Activated T-helper 17 cell treated with anti-CD3 and anti-CD28 coated beads, Interleukin-2, amount 50 U/mL, for 72 hours (primary cell): ENCODE results near the gene SLC25A1. TPM values are rescaled to one million over a fixed set of nuclear protein-coding genes. Genes with fewer than 3 reads are reported as not detected.
"Not testable (repeated sequence)": the region's sequence is repeated elsewhere in the genome, so short reads cannot be mapped to it uniquely, and the experiment has no call there.

Experiments
- ATAC-seq: fragments of 150-1000 bp; cut with Tn5 transposase; replicated peaks from 2 replicates; pipeline ENCODE4 v1.10.0; 2021; ENCODE audit warnings: mild to moderate bottlenecking, moderate library complexity
- H3K27ac Mint-ChIP-seq: one replicate; pipeline ENCODE4 v1.8.0; 2022; ENCODE audit warnings: mixed read lengths
- H3K27me3 Mint-ChIP-seq: one replicate; pipeline ENCODE4 v1.8.0; 2022; ENCODE audit warnings: mixed read lengths
- H3K36me3 Mint-ChIP-seq: one replicate; pipeline ENCODE4 v1.8.0; 2022; ENCODE audit warnings: low read depth, mild to moderate bottlenecking, mixed read lengths
- H3K4me1 Mint-ChIP-seq: one replicate; pipeline ENCODE4 v1.8.0; 2022; ENCODE audit warnings: mixed read lengths
- H3K4me3 Mint-ChIP-seq: one replicate; pipeline ENCODE4 v1.8.0; 2022; ENCODE audit warnings: mild to moderate bottlenecking, mixed read lengths
- H3K9me3 Mint-ChIP-seq: one replicate; pipeline ENCODE4 v1.8.0; 2022; ENCODE audit warnings: mixed read lengths
- total RNA-seq, 2 donors: library from RNA; stranded (reverse); gene quantifications; one replicate each; pipeline ENCODE4 v1.2.3, GENCODE V29; 2022

SLC25A1 gene
- total RNA-seq, 2 donors from 2014 or later: 33.4 to 47.9 TPM

DNA sequence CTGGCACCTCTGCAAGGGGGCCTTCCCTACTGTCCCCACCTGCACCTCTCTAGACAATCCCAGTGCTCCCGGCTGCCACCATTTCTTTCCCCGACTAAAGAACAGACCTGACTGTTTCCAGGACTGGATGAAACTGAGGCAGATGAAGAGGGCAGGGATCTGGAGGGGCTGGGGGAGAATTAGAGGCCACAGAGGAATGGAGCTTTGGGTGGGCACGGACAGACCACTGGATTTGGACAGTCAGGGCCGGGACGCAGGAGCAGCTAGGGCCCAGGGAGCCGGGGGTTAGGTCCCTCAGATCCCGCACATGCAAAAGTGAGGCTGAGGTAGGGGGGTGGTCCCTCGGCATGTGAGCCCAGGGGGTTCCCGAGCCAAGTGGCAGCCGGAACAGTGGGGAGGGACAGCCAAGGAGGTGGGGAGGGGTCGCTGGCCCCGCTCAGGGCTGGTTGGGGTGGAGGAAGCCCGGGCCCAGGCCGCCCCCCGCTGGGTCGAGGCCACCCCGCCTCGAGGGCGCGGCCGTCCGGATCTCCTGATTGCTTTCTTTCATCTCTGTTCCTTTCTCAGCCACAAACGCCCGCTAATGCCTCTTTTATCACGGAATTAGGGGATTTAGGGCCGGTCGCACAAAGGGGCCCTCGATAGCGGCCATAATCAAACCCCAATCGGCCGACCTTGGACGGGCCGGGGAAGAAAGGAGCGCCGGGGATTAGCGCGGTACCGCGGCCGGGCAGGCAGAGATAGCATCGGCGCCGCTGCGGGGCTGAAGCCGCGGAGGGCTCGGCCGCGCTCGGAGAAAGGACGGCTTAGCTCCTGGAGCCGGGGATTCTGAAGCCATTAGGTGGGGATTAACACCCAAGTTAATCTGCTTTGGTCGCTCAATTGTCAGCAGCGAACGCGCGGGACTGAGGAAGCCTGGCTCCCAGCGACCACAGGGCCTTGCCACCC, 9.3 kb downstream of the SLC25A1 start:
- Mint-ChIP-seq H3K27me3 (peaks cover 24% of the 10 kb centered on the region), H3K9me3 (no peaks in the 10 kb centered on the region), H3K27ac (no peak overlapping the region), H3K36me3 (peaks cover 18% of the 10 kb centered on the region), H3K4me1 (peaks cover 16% of the 10 kb centered on the region), H3K4me3 (peak overlapping the region; percentile 32)
- no peak for ATAC-seq

DNA sequence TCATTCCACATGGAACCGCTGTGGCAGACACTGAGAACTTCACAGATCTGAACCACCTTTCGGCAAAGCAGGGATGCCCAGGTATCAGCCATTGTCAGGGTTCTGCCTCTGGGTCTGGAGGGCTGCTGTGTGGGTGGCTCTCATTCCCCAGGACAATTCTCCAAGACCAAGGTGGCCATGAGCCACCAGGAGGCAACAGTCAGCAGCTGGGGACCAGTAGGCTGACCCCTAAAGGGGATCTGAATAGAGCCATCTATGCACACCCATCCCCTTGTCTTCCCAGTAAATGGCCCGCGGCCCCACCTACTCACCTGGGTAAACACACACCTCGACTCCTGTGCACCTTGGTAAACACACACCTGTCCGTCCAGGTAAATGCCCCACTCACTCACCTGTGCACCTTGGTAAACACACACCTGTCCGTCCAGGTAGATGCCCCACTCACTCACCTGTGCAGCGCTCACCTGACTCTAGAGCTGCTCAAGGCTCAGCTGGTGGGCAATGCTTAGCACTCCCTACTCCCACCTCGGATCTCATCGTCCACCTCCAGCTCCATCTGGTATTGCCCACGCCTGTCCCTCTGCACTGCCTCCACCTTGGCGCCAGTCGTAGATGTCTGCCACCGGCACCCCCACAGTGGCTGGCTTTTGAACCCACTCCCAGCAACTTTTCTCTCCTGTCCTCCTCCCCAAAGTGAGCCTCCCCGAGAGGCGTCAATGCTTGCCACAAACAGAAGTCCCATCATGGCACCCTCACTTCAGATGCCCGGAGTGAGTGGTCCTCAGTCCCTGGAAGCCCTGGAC, 10.2 kb downstream of the SLC25A1 start:
- Mint-ChIP-seq H3K9me3 (no peaks in the 10 kb centered on the region), H3K36me3 (peaks cover 18% of the 10 kb centered on the region), H3K4me1 (peaks cover 16% of the 10 kb centered on the region), H3K27me3 (peaks cover 24% of the 10 kb centered on the region), H3K27ac (no peak overlapping the region), H3K4me3 (no peak overlapping the region)
- ATAC-seq: no peak

DNA sequence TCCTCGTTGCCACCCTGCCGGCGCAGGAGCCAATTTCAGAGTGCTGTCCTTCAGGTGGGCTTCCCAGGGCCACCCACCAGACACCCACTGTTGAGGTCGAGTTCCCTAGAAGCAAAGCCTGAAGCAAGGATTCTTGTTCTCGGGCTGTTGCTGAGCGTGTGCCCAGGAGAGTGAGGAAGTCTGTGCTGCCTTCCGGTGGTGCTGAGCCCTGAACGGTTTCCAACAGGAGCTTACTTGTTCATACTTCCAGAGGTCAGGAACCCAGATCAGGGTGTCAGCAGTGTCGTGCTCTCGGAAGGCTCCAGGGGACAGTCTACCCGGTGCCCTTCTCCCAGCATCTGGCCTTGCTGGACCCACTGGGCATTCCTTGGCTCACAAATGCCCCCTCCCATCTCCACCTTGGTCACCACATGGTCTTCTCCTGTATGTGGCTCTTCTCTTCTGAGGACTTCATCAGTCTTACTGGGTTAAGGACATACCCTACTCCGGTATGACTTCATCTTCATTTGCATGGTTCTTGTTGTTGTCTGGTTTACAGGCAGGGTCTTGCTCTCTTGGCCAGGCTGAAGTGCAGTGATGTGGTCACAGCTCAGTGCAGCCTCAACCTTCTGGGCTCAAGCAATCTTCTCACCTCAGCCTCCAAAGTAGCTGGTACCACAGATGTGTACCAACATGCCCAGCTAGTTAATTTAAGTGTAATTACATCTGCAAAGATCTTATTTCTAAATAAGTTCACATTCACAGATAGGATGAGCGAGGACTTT, 11.2 kb downstream of the SLC25A1 start:
- Mint-ChIP-seq H3K4me3 (no peak overlapping the region), H3K36me3 (peaks cover 12% of the 10 kb centered on the region), H3K27ac (no peak overlapping the region), H3K4me1 (peaks cover 8% of the 10 kb centered on the region), H3K27me3 (peaks cover 24% of the 10 kb centered on the region), H3K9me3 (no peaks in the 10 kb centered on the region)
- ATAC-seq: no peak

DNA sequence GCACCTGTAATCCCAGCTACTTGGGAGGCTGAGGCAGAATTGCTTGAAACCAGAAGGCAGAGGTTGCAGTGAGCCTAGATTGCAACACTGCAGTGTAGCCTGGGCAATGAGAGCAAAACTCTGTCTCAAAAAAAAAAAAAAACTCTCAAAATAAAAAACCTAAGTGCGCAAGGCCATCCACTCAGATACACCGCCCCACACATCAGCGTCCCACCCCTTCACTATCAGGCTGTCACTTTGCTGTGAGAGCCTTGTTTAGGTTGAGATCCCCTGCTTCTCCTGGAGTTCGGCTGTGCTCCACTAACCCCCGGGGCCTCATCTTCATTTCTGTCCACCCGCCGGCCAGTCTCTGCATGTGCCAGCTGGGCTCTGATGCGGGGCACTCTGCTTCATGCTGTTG, 12.1 kb downstream of the SLC25A1 start:
- H3K27ac Mint-ChIP-seq: no peak overlapping the region
- peaks cover 5% of the 10 kb centered on the region for H3K4me1 Mint-ChIP-seq
- no peak overlapping the region for H3K4me3 Mint-ChIP-seq
- ATAC-seq: no peak
- H3K36me3 Mint-ChIP-seq: peaks cover 6% of the 10 kb centered on the region
- no peaks in the 10 kb centered on the region for H3K9me3 Mint-ChIP-seq
- peaks cover 24% of the 10 kb centered on the region for H3K27me3 Mint-ChIP-seq

DNA sequence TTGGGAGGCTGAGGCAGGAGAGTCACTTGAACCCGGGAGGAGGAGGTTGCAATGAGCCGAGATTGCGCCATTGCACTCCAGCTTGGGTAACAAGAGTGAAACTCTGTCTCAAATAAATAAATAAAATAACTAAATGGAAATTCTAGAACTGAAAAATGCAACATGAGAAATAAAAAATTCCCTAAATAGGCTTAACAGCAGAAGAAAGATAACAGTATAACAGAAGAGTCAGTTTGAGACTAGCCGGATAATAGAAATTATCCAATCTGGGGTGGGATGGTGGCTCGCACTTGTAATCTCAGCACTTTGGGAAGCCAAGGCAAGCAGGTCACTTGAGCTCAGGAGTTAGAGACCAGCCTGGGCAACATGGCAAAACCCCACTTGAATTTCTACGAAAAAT, 14.1 kb downstream of the SLC25A1 start:
- no peak for ATAC-seq
- H3K36me3 Mint-ChIP-seq: no peaks in the 10 kb centered on the region
- no peak overlapping the region for H3K27ac Mint-ChIP-seq
- no peak overlapping the region for H3K4me3 Mint-ChIP-seq
- H3K27me3 Mint-ChIP-seq: peaks cover 19% of the 10 kb centered on the region
- no peaks in the 10 kb centered on the region for H3K9me3 Mint-ChIP-seq
- peaks cover 5% of the 10 kb centered on the region for H3K4me1 Mint-ChIP-seq

DNA sequence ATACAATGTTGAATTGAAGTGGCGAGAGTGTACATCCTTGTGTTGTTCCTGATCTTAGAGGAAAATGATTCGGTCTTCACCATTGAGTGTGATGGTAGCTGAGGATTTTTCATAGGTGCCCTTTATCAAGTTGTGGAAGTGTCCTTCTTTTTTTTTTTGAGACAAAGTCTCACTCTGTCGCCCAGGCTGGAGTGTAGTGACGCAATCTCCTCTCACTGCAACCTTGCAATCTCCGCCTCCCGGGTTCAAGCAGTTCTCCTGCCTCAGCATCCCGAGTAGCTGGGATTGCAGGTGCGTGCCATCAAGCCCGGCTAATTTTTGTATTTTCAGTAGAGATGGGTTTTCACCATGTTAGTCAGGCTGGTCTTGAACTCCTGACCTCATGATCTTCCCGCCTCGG, 19.9 kb downstream of the SLC25A1 start:
- H3K4me1 Mint-ChIP-seq, H3K9me3 Mint-ChIP-seq, H3K27me3 Mint-ChIP-seq, H3K36me3 Mint-ChIP-seq, H3K4me3 Mint-ChIP-seq, ATAC-seq, H3K27ac Mint-ChIP-seq: not testable (repeated sequence)

DNA sequence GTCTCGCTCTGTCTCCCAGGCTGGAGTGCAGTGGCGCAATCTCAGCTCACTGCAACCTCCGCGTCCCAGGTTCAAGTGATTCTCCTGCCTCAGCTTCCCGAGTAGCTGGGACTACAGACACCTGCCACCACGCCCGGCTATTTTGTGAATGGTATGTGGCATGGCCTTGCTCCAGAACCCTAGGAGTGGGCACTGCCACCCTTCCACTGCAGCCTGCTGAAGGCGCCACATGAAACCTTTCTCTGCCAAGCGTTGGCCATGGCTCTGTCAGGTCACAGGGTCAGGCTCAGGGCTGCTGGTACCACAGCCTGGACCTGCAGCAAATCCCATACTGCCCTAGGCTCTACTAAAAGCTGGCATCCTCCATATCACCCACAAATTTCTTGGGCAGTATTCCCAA, 22.4 kb downstream of the SLC25A1 start:
- H3K27me3 Mint-ChIP-seq: peaks cover 23% of the 10 kb centered on the region
- not testable (repeated sequence) for H3K4me1 Mint-ChIP-seq, H3K36me3 Mint-ChIP-seq, ATAC-seq, H3K4me3 Mint-ChIP-seq, H3K9me3 Mint-ChIP-seq, H3K27ac Mint-ChIP-seq

DNA sequence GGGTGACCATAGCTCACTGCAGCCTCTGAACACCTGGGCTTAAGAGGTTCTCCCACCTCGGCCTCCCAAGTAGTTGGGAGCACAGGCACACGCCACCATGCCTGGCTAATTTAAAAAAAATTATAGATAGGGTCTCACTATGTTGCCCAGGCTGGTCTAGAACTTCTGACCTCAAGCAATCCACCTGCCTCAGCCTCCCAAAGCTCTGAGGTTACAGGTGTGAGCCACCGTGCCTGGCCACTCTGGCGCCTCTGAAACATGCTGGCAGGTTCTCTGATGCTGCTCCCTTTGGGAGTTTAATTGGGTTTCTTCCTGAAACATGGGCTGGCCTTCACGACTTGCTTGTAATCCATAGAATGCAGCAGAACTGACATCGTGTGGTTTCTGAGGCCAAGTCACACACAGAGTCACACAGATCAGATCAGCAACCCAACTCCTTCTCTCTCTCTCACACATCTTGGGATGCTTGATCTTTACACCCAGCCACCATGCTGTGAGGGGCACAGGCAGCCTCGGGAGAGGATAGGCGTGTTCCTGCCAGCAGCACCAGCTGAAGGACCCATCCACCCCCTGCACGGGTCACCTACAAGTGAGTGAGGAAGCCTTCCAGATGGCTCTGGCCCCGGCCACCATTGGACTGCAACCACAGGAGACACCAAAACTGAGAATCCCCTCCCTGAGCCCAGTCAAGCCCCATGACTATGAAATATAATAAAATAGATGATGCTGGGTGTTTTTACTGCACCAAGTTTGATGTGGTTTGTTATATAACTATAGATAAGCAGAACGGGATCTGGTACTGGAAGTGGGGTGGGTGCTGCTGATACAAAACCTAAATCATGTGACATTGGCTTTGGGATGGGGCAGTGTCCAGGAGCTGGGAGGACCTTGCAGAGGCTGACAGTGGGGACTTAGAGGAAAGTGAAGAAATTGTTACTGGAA, 25.3 kb downstream of the SLC25A1 start:
- no peak overlapping the region for H3K4me3 Mint-ChIP-seq
- peaks cover 14% of the 10 kb centered on the region for H3K36me3 Mint-ChIP-seq
- peaks cover 9% of the 10 kb centered on the region for H3K4me1 Mint-ChIP-seq
- peaks cover 27% of the 10 kb centered on the region for H3K27me3 Mint-ChIP-seq
- H3K27ac Mint-ChIP-seq: no peak overlapping the region
- ATAC-seq: no peak
- no peaks in the 10 kb centered on the region for H3K9me3 Mint-ChIP-seq

DNA sequence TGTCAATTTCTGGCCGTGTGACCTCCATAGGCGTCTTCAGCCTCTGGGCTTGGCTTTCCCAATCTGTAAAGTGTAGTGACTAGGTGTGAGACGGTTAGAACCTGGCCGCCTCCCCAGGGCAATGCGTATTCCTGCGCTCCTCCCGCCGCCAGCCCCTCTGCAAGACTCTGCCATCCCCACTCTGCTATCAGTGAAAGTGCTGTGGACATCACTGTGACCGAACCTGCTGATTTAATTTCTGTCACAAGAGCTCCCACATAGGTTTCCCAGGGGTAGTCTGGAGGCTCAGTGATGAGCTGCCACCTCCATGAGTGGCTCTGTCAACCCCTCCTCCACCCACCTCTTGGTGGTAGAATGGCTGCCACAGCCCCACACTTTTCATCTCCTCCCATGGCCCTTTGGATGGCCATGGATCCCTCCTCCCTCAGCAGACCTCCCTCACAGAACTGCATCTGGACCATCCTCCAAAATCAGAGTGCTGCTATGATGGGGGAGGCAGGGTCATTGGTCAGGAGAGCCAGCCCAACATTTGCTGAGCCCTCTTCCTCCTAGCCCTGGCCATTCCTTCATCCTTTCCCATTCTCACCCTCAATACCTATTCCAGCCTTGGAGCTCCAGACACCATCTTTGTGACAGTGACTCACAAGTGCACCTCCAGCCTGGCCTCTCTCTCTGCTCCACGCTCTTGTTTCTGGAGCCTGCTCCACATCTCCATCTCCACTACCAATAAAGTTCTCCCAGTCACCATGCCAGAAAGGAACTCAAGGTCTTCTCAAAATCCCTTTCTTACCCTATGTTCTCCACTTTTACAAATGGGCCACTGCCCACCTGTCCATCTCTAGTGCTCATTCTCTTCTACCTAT, 27.0 kb downstream of the SLC25A1 start:
- Mint-ChIP-seq H3K4me3 (peak overlapping the region; percentile 66), H3K9me3 (no peaks in the 10 kb centered on the region), H3K27me3 (peaks cover 27% of the 10 kb centered on the region), H3K27ac (no peak overlapping the region), H3K36me3 (peaks cover 14% of the 10 kb centered on the region), H3K4me1 (peaks cover 9% of the 10 kb centered on the region)
- ATAC-seq: no peak

DNA sequence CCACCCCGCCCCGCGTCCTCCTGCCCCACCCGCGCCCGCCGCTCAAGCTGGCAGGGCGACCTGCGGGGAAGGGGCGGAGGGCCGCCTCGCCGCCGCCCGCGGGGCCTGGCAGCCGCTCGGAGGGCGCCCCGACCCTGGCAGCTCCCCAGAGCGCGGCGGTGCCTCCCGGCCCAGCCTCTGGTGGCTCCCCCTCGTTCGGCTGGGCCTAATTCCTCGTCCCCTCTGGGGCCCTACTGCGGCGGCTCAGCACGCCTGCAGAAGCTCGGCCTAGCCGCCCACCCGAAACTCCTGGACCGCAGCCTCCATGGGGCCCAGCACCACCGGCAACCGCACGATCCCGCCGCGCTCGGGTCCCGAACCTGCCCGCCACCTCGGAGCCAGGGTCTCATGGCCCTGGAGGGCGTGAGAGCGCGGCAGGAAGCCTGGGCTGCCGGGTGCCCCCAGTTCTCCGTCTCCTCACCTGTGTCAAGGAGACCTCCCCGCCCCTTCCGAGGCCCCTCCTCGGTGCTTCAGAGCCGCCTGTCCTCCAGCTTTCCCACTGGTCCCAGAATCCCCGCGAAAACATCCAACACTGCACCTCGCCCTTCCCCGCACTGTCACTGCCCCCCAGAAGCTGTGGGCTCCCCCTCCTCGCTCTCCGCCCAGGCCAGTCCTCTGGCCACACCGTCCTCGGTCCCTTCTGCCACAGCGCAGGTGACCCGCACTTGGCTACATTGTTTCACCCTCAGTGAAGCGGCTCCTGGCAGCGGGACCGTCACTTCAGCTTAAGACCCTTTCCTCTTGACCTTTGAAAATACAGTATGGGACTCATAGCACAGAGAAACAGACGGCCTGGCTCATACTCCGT, 27.8 kb downstream of the SLC25A1 start:
- ATAC-seq: no peak
- H3K4me3 Mint-ChIP-seq: peak overlapping the region; percentile 66
- peaks cover 9% of the 10 kb centered on the region for H3K4me1 Mint-ChIP-seq
- H3K27me3 Mint-ChIP-seq: peaks cover 27% of the 10 kb centered on the region
- H3K27ac Mint-ChIP-seq: no peak overlapping the region
- H3K36me3 Mint-ChIP-seq: peaks cover 14% of the 10 kb centered on the region
- H3K9me3 Mint-ChIP-seq: no peaks in the 10 kb centered on the region

DNA sequence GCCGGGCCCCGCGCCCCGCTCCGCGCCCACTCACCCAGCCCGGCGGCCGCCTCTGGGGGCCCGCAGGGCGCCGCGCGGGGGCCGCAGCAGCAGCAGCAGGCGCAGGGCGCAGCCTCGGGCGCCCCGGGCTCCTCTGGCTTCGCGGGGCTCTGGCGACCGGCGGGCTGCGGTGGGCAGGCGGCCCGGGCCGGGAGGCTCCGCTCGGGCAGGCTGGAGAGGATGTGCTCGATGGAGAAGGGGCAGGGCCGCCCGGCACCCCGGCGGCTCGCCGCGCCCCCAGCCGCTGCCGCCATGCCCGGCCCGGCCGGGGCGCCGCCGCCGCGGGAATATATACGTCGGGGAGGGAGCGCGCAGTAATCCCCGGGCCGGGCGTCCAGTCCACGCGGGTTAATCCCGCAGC, 28.5 kb downstream of the SLC25A1 start, which contains the start of gene GSC2:
GSC2 (minus strand) TSS at position 302 of the 400 bp plus-strand sequence; CDS start at position 293, 9 bp downstream.
- no peak within 1 kb of the TSS for H3K27ac Mint-ChIP-seq

More for the DNA sequence above, 28.5 kb downstream of the SLC25A1 start, which contains the start of gene GSC2:
- Mint-ChIP-seq H3K4me3 (peak within 1 kb of the TSS; percentile 66), H3K27me3 (peaks cover 26% of the 10 kb centered on the region), H3K36me3 (peaks cover 14% of the 10 kb centered on the region), H3K4me1 (peaks cover 9% of the 10 kb centered on the region), H3K9me3 (no peaks in the 10 kb centered on the region)
- ATAC-seq: no peak
